ENCODE results near the gene GPER1.
A peak's percentile ranks its signal among the peaks of the same experiment; 100 is the strongest.

Gene GPER1

GRCh38 chr7:1076184-1077072 is 11.5 kb upstream of the GPER1 start:
- no peak overlapping the region for H3K27ac ChIP-seq
- TF ChIP-seq CTCF (conservative IDR thresholded peaks at IDR 0.05), result no peak

GRCh38 chr7:1078519-1078918 is 9.4 kb upstream of the GPER1 start:
- no peak for TF ChIP-seq CTCF (conservative IDR thresholded peaks at IDR 0.05)
- H3K27ac ChIP-seq, result no peak overlapping the region

- no peak for TF ChIP-seq CTCF (conservative IDR thresholded peaks at IDR 0.05)
- peak overlapping the region; percentile 39; the same call in 1 of the 2 replicates for H3K27ac ChIP-seq
Observed at GRCh38 chr7:1078985-1079384, 8.9 kb upstream of the GPER1 start.

- peak overlapping the region; percentile 39; the same call in 1 of the 2 replicates for H3K27ac ChIP-seq
- no peak for TF ChIP-seq CTCF (conservative IDR thresholded peaks at IDR 0.05)
Observed at GRCh38 chr7:1079546-1079945, 8.4 kb upstream of the GPER1 start.

- TF ChIP-seq CTCF (conservative IDR thresholded peaks at IDR 0.05), result no peak
- no peak overlapping the region for H3K27ac ChIP-seq
Observed at GRCh38 chr7:1080252-1080920, 7.5 kb upstream of the GPER1 start.

GRCh38 chr7:1080921-1081255 is 7.0 kb upstream of the GPER1 start:
- no peak overlapping the region for H3K27ac ChIP-seq
- TF ChIP-seq CTCF (conservative IDR thresholded peaks at IDR 0.05), result no peak

GRCh38 chr7:1081336-1081735 is 6.6 kb upstream of the GPER1 start:
- H3K27ac ChIP-seq, result no peak overlapping the region
- TF ChIP-seq CTCF (conservative IDR thresholded peaks at IDR 0.05), result no peak

Measured in VCaP (cell line).